Left renal cortex interstitium (tissue), 4 donors: Measurements from ENCODE around the gene ILRUN. TPM values are rescaled to one million over a fixed set of nuclear protein-coding genes. Genes with fewer than 3 reads are reported as not detected.
"Not testable (repeated sequence)": the region's sequence is repeated elsewhere in the genome, so short reads cannot be mapped to it uniquely, and the experiment has no call there.

Source experiments
- DNase-seq, 4 donors: peaks; one replicate each; pipeline ENCODE4 v3.0.0-alpha.2; 2013; ENCODE audit warnings: low read depth in 4 of 4, low spot score in 2 of 4, missing footprints in 1 of 4
- polyA plus RNA-seq, 4 donors: library from polyadenylated mRNA; unstranded; fragments of 120-200 nt; gene quantifications; one replicate each; pipeline ENCODE4 v1.2.1, GENCODE V29; 2013; ENCODE audit not compliant: insufficient read length in 4 of 4

The ILRUN gene
- polyA plus RNA-seq, 4 donors: 47.9 to 50.3 (median 48.8) TPM

- DNase-seq: no peak
These were observed 28.9 kb downstream of the ILRUN start for GRCh38 chr6:34667481-34668238.

- DNase-seq: no peak
These were observed 31.5 kb downstream of the ILRUN start for GRCh38 chr6:34665019-34665418.

- DNase-seq: no peak
These were observed 32.2 kb downstream of the ILRUN start for GRCh38 chr6:34664256-34664971.

DNA sequence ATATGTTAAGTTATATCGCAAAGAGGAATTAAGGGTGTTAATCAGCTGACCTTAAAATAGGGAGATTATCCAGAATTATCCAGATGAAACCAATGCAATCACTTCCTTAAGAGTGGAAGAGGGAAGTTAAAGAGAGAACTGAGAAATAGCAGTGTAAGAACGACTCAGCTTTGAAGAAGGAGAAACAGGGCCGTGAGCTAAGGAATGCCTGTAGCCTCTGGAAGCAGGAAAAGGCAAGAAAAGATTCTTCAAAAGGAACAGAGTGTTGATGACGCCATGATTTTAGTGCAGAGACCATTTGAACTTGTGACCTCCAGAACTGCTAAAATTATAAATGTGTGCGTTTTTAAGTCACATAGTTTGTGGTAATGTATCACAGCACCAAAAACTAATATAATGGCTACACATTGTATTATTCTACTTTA lies 32.7 kb downstream of the ILRUN start:
- DNase-seq: no peak

DNA sequence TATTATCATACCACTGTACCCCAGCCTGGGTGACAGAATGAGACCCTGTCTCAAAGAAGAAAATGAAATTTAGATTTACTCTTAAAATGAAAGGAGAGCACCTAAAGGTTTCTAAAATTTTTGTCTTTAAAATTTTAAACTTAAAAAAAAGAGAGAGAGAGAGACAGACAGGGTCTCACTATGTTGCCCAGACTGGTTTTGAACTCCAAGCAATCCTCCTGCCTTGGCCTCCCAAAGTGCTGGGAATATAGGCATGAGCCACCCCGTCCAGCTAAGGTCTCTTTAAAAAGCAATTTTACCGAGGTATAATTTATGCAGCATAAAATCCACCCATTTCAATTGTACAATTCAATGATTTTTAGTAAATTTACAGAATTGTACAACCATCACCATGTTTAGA lies 33.2 kb downstream of the ILRUN start:
- DNase-seq: no peak

DNA sequence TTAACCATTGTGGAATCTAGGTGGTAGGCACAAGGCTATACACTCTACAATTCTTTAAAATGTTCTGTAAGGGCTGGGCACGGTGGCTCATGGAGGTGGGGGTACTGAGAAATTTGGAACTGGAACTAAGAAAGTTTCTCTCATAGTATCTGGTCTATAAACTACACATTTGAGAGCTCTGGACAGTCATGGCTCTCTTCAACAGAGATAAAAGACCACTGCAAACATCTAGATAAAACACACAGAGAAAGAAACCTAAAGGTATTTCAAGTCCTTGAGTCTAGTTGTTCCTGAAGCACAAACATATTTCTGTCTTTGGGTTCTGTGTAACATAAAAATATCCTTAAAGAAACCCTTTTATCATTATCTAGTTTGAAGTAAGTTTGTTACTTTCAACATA lies 35.2 kb downstream of the ILRUN start:
- no peak for DNase-seq

DNA sequence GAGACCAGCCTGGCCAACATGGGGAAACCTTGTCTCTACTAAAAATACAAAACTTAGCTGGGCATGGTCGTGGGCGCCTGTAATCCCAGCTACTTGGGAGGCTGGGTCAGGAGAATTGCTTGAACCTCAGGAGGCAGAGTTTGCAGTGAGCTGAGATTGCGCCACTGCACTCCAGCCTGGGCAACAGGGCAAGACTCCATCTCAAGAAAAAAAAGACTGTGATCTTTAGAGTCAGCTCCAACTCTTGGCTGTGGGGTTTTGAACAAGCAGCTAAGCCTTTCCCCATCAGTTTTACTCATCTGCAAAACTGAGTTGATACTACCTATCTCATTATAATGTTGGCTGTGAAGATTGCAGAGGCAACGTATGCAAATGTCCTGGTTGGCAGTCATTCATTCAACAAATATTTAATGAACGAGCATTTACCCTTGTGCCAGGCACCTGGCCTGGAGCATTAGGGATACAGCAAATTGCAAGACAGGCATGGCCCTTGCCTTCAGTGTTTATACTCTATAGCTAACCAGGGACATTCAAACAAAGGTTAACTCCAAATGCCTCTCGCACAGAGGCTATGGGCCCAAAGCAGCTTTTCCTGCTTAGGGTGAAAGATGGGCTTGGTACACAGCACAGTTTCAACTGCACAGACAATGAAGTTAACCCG lies 37.8 kb downstream of the ILRUN start:
- DNase-seq: no peak

DNA sequence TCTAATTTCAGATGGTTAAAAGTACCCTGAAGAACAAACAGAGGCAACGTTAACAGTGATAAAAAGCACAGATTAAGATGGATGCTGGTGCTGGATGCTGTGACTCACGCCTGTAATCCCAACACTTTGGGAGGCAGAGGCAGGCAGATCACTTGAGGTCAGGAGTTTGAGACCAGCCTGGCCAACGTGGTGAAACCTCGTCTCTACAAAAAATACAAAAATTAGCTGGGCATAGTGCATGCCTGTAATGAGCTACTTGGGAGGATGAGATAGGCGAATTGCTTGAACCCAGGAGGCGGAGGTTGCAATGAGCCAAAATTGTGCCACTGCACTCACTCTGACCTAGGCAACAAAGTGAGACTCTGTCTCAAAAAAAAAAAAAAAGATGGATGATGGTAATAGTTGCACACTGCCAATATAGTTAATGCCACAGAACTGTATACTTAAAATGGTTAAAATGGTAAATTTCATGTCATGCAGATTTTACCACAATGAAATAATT lies 38.5 kb downstream of the ILRUN start:
- DNase-seq: not testable (repeated sequence)

DNA sequence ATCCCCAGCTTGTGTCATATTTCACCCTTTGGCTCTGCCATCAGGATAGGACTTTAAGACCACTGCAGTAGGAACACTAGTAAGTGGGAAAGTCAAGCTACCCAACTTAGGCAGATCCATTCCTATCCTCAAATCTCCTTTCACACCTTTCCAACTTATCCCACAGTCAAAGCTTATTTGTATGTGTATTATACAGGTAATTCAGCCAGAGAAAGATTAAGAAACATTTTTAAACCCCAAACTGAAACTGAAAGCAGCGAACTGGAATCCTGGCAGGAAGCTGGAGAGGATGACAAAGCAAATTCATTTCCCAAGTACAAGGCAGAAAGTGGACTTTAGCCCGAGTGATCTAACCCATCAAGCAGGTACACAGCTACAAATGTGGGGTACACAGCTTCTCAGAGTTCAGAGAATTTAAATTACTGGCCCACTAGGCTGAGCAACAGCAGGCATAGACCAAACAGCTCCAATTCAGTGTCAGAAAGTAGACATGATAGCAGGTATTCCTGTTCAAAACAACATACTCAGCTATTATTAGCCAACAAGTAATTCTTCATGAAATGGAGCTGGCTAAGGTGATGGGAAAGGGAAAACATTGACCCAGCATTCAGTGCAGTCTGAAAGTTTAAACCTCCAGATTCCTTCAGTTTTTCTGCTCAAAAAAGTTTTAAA lies 39.1 kb downstream of the ILRUN start:
- DNase-seq: peak in 3 of 4 donors; percentile 36 to 65 (median 52)

DNA sequence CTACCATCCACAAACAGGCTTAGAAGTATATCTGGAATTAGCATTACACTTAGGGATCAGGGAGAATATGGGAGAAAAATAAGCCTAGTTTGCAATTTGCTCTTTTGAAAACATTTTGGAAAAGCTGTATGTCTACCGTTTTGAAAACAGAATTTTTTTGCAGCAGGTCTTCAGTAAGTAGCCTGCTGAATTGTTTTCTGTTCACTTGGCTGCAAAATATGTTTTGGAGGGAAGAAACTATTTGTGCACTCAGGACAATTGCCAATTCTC lies 39.6 kb downstream of the ILRUN start:
- peak in 1 of 4 donors; percentile 13 for DNase-seq

- DNase-seq: peak in 1 of 4 donors; percentile 15
These were observed 40.1 kb downstream of the ILRUN start for GRCh38 chr6:34656378-34657036.

- not testable (repeated sequence) for DNase-seq
These were observed 40.6 kb downstream of the ILRUN start for GRCh38 chr6:34655876-34656377.

- no peak for DNase-seq
These were observed 42.4 kb downstream of the ILRUN start for GRCh38 chr6:34654061-34654710.

DNA sequence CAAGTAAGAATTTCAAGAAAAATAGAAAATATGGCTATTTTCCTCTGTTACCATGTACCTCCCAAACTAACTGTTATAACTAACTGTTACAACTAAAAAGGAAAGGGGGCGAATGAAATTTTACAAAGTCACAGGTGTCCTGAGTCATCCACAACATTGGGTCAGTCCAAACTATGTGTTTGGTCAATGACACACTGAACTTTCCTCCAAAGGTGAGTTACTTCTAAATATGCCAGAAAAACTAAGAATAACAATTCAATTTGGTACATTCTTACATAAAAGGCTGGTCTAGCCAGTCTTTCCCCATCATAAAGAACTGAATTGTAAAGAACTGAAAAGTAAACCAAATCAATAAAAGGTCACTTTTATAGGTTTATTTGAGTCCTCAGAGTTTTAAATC lies 44.3 kb downstream of the ILRUN start:
- no peak for DNase-seq

- no peak for DNase-seq
These were observed 45.7 kb downstream of the ILRUN start for GRCh38 chr6:34650823-34651222.

DNA sequence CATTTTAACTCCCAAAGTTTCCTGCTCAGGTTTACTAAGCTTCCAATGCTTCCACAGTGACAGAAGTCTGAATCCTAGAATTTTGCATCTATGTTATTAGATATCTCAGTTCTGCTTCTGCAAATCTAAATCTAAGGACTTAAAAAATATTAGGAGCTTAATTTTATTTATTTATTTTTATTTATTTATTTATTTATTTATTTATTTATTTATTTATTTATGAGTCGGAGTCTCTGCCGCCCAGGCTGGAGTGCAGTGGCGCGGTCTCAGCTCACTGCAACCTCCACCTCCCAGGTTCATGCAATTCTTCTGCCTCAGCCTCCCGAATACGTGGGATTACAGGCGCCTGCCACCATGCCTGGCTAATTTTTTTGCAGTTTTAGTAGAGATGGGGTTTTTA lies 46.3 kb downstream of the ILRUN start:
- DNase-seq: not testable (repeated sequence)

DNA sequence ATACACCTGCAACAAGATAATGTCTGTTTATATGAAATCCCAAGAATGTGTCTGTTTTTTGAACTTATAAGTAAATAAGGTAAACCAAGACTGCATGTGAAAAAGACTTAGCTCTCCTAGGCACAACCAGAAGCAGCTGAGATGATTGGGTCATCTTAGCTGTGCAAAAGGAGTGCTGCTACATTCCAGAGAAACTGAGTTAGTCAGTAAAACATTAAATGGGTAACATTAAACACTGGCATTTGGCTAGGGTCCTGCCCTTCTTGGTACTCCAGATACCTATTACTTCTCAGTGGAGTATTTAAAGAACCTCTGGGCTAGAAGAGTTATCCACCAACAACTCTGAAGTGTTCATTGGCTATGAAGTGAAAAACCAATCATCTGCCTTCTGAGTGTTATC lies 47.8 kb downstream of the ILRUN start:
- DNase-seq: no peak
